ENCODE data around the gene ADIPOR1.

The ADIPOR1 gene

GRCh38 chr1:202956969-202957368 is 1.1 kb downstream of the ADIPOR1 start:
- TF ChIP-seq POLR2AphosphoS5 (IDR thresholded peaks at IDR 0.05; ENCODE audit: low read depth, low read length): no peak
- no peak for TF ChIP-seq SIN3A (IDR thresholded peaks at IDR 0.05; ENCODE audit: borderline replicate concordance, insufficient read depth, low read length)
- no peak for TF ChIP-seq FOXP2 (optimal IDR thresholded peaks at IDR 0.05; ENCODE audit: borderline replicate concordance, extremely low read depth, extremely low read length, insufficient read depth)

GRCh38 chr1:202954057-202954745 is 3.9 kb downstream of the ADIPOR1 start:
- TF ChIP-seq SIN3A (IDR thresholded peaks at IDR 0.05; ENCODE audit: borderline replicate concordance, insufficient read depth, low read length): no peak
- TF ChIP-seq FOXP2 (optimal IDR thresholded peaks at IDR 0.05; ENCODE audit: borderline replicate concordance, extremely low read depth, extremely low read length, insufficient read depth): no peak
- TF ChIP-seq REST (IDR thresholded peaks at IDR 0.05; ENCODE audit: insufficient read depth in 1 of 2, low read depth in 2 of 2, low read length in 2 of 2): no peak
- TF ChIP-seq POLR2AphosphoS5 (IDR thresholded peaks at IDR 0.05; ENCODE audit: low read depth, low read length): no peak
- TF ChIP-seq TAF1 (IDR thresholded peaks at IDR 0.05; ENCODE audit: borderline replicate concordance, insufficient read depth, low read length): no peak

- TF ChIP-seq POLR2AphosphoS5 (IDR thresholded peaks at IDR 0.05; ENCODE audit: low read depth, low read length) (no peak), REST (IDR thresholded peaks at IDR 0.05; ENCODE audit: insufficient read depth in 1 of 2, low read depth in 2 of 2, low read length in 2 of 2) (no peak), FOXP2 (optimal IDR thresholded peaks at IDR 0.05; ENCODE audit: borderline replicate concordance, extremely low read depth, extremely low read length, insufficient read depth) (no peak), TAF1 (IDR thresholded peaks at IDR 0.05; ENCODE audit: borderline replicate concordance, insufficient read depth, low read length) (no peak), SIN3A (IDR thresholded peaks at IDR 0.05; ENCODE audit: borderline replicate concordance, insufficient read depth, low read length) (no peak)
Measured at GRCh38 chr1:202953392-202953791, 4.7 kb downstream of the ADIPOR1 start.

- TF ChIP-seq POLR2AphosphoS5 (IDR thresholded peaks at IDR 0.05; ENCODE audit: low read depth, low read length) (no peak), TAF1 (IDR thresholded peaks at IDR 0.05; ENCODE audit: borderline replicate concordance, insufficient read depth, low read length) (no peak), SIN3A (IDR thresholded peaks at IDR 0.05; ENCODE audit: borderline replicate concordance, insufficient read depth, low read length) (no peak), REST (IDR thresholded peaks at IDR 0.05; ENCODE audit: insufficient read depth in 1 of 2, low read depth in 2 of 2, low read length in 2 of 2) (no peak), FOXP2 (optimal IDR thresholded peaks at IDR 0.05; ENCODE audit: borderline replicate concordance, extremely low read depth, extremely low read length, insufficient read depth) (no peak)
Measured at GRCh38 chr1:202952818-202953217, 5.3 kb downstream of the ADIPOR1 start.

- TF ChIP-seq POLR2AphosphoS5 (IDR thresholded peaks at IDR 0.05; ENCODE audit: low read depth, low read length) (no peak), SIN3A (IDR thresholded peaks at IDR 0.05; ENCODE audit: borderline replicate concordance, insufficient read depth, low read length) (no peak), FOXP2 (optimal IDR thresholded peaks at IDR 0.05; ENCODE audit: borderline replicate concordance, extremely low read depth, extremely low read length, insufficient read depth) (no peak), REST (IDR thresholded peaks at IDR 0.05; ENCODE audit: insufficient read depth in 1 of 2, low read depth in 2 of 2, low read length in 2 of 2) (no peak), TAF1 (IDR thresholded peaks at IDR 0.05; ENCODE audit: borderline replicate concordance, insufficient read depth, low read length) (no peak)
Measured at GRCh38 chr1:202952099-202952498, 6.0 kb downstream of the ADIPOR1 start.

Measured in PFSK-1 (cell line).